PFSK-1 (cell line): ENCODE results near the gene MRPL49.

ENCODE experiments used
- FOXP2 ChIP-seq: optimal IDR thresholded peaks from 2 replicates; pipeline ENCODE3; 2011; ENCODE audit warnings: borderline replicate concordance, control low read depth, inconsistent platforms; ENCODE audit not compliant: insufficient read depth; ENCODE audit errors: extremely low read length, extremely low read depth
- POLR2AphosphoS5 ChIP-seq: IDR thresholded peaks from 2 replicates; pipeline ENCODE4 v1.6.1; 2012; ENCODE audit warnings: low read depth, mild to moderate bottlenecking, control low read depth, low read length, moderate library complexity
- SIN3A ChIP-seq: IDR thresholded peaks from 2 replicates; pipeline ENCODE4 v1.6.1; 2012; ENCODE audit warnings: mild to moderate bottlenecking, low read length, moderate library complexity, borderline replicate concordance; ENCODE audit not compliant: insufficient read depth
- TAF1 ChIP-seq: IDR thresholded peaks from 2 replicates; pipeline ENCODE4 v1.6.1; 2012; ENCODE audit warnings: low read length, control low read depth, borderline replicate concordance; ENCODE audit not compliant: insufficient read depth
- TF ChIP-seq, protein P1 (sequence below), 2 experiments: IDR thresholded peaks; 2 replicates each; pipeline versions ENCODE4 v1.6.1 to v1.8.0; 2011 to 2012; ENCODE audit warnings: low read depth in 2 of 2, low read length in 2 of 2, control low read depth in 1 of 2, inconsistent platforms in 1 of 2, mild to moderate bottlenecking in 1 of 2, moderate library complexity in 1 of 2; ENCODE audit not compliant: insufficient read depth in 1 of 2

MRPL49 gene

GRCh38 chr11:65160643-65161042, 38.5 kb downstream of the MRPL49 start:
- no peak for TF ChIP-seq FOXP2
- TF ChIP-seq, protein P1, sequence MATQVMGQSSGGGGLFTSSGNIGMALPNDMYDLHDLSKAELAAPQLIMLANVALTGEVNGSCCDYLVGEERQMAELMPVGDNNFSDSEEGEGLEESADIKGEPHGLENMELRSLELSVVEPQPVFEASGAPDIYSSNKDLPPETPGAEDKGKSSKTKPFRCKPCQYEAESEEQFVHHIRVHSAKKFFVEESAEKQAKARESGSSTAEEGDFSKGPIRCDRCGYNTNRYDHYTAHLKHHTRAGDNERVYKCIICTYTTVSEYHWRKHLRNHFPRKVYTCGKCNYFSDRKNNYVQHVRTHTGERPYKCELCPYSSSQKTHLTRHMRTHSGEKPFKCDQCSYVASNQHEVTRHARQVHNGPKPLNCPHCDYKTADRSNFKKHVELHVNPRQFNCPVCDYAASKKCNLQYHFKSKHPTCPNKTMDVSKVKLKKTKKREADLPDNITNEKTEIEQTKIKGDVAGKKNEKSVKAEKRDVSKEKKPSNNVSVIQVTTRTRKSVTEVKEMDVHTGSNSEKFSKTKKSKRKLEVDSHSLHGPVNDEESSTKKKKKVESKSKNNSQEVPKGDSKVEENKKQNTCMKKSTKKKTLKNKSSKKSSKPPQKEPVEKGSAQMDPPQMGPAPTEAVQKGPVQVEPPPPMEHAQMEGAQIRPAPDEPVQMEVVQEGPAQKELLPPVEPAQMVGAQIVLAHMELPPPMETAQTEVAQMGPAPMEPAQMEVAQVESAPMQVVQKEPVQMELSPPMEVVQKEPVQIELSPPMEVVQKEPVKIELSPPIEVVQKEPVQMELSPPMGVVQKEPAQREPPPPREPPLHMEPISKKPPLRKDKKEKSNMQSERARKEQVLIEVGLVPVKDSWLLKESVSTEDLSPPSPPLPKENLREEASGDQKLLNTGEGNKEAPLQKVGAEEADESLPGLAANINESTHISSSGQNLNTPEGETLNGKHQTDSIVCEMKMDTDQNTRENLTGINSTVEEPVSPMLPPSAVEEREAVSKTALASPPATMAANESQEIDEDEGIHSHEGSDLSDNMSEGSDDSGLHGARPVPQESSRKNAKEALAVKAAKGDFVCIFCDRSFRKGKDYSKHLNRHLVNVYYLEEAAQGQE (IDR thresholded peaks at IDR 0.05; ENCODE audit: insufficient read depth in 1 of 2, low read depth in 2 of 2, low read length in 2 of 2): no peak
- TF ChIP-seq SIN3A: no peak
- TF ChIP-seq POLR2AphosphoS5: no peak
- no peak for TF ChIP-seq TAF1

DNA sequence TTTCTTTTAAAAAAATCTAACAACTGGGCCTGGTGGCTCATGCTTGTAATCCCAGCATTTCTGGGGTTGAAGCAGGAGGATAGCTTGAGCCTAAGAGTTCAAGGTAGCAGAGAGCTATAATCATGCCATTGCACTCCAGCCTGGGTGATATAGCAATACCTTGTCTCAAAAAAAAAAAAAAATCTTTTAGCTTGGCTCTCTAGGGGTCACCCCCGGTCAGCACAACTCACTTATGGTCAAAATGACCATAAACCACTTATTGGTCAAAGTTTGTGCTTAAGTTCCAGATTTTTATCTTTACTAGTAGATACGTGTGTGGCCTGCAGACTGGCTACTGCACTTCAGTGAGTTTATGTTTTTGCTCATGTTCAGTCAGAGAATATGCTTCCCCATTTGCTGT, 41.6 kb downstream of the MRPL49 start:
- TF ChIP-seq TAF1: no peak
- no peak for TF ChIP-seq FOXP2
- TF ChIP-seq SIN3A: no peak
- TF ChIP-seq, protein P1 (IDR thresholded peaks at IDR 0.05; ENCODE audit: insufficient read depth in 1 of 2, low read depth in 2 of 2, low read length in 2 of 2): no peak
- TF ChIP-seq POLR2AphosphoS5: no peak

GRCh38 chr11:65165410-65166317, 43.5 kb downstream of the MRPL49 start:
- TF ChIP-seq, protein P1 (IDR thresholded peaks at IDR 0.05; ENCODE audit: insufficient read depth in 1 of 2, low read depth in 2 of 2, low read length in 2 of 2): no peak
- TF ChIP-seq FOXP2: no peak
- no peak for TF ChIP-seq TAF1

DNA sequence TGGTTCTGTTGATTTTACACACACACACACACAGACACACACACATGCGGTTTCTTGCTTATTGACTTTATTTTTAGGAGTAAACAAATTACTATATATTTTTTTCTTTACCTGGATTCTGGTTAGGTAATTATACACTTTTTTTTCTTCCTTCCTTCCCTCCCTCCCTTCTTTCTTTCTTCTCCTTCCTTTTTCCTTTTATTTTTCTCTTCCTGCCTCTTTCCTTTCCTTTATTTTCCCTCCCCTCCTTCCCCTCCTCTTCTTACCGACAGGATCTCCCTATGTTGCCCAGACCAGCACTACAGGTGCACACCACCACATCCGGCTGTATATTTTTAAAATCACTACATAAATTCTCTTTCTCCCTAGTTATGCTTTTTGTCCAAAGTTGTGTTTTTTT, 44.8 kb downstream of the MRPL49 start:
- TF ChIP-seq FOXP2: no peak
- TF ChIP-seq TAF1: no peak
- no peak for TF ChIP-seq SIN3A
- no peak for TF ChIP-seq POLR2AphosphoS5
- TF ChIP-seq, protein P1 (IDR thresholded peaks at IDR 0.05; ENCODE audit: insufficient read depth in 1 of 2, low read depth in 2 of 2, low read length in 2 of 2): no peak

DNA sequence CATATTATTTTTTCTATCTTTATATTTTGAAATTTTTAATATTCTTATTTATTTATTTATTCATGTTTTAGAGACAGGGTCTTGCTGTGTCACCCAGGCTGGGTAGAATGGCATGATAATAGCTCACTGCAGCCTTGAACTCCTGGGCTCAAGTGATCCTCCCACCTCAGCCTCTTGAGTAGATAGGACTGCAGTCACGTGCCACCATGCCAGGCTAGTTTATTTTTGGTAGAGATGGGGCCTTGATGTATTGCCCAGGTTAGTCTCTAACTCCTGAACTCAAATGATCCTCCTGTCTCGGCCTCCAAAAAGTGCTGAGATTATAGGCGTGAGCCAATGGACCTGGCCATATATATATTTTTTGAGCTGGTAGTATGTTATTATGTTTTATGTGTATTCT, 45.5 kb downstream of the MRPL49 start:
- TF ChIP-seq FOXP2 (no peak), POLR2AphosphoS5 (no peak)
